SK-N-SH treated with all-trans-retinoic acid at 6 μM for 48 hours (cell line): ENCODE measurements around the gene DDN.

ENCODE experiments used
- ATAC-seq: fragments of 200-7000 bp; cut with Tn5 transposase; 3 replicates; pipeline ENCODE4 v1.9.1; 2020; ENCODE audit warnings: mild to moderate bottlenecking, moderate library complexity
- ARNTL ChIP-seq: fragments of 450-650 bp; formaldehyde crosslinking; IDR thresholded peaks from 2 replicates; pipeline ENCODE4 v1.5.0; 2020; ENCODE audit warnings: low read depth, mild to moderate bottlenecking, moderate library complexity, borderline replicate concordance
- CREB5 ChIP-seq: fragments of 250-450 bp; sonication (Bioruptor Pico); IDR thresholded peaks from 2 replicates; pipeline ENCODE4 v1.5.1; 2020; ENCODE audit warnings: low read depth, mild to moderate bottlenecking, moderate library complexity
- ESRRG ChIP-seq: fragments of 250-450 bp; sonication (Bioruptor Pico); IDR thresholded peaks from 2 replicates; pipeline ENCODE4 v1.6.1; 2021; ENCODE audit warnings: mild to moderate bottlenecking
- ISL1 ChIP-seq: fragments of 250-450 bp; sonication (Bioruptor Pico); IDR thresholded peaks from 2 replicates; pipeline ENCODE4 v2.1.2; 2022; ENCODE audit warnings: mild to moderate bottlenecking, moderate library complexity
- PATZ1 ChIP-seq: fragments of 250-450 bp; sonication (Bioruptor Pico); IDR thresholded peaks from 2 replicates; pipeline ENCODE4 v1.8.0; 2020; ENCODE audit warnings: mild to moderate bottlenecking, moderate library complexity, borderline replicate concordance
- PPARA ChIP-seq: fragments of 250-450 bp; sonication (Bioruptor Pico); IDR thresholded peaks from 2 replicates; pipeline ENCODE4 v1.5.0; 2020; ENCODE audit warnings: mild to moderate bottlenecking, borderline replicate concordance
- RARB ChIP-seq: fragments of 250-450 bp; sonication (Bioruptor Pico); IDR thresholded peaks from 2 replicates; pipeline ENCODE4 v1.8.0; 2021; ENCODE audit warnings: mild to moderate bottlenecking, moderate library complexity
- TCF4 ChIP-seq: fragments of 250-450 bp; sonication (Bioruptor Pico); IDR thresholded peaks from 2 replicates; pipeline ENCODE4 v1.8.0; 2021; ENCODE audit warnings: mild to moderate bottlenecking, moderate library complexity, borderline replicate concordance
- TOX ChIP-seq: fragments of 250-450 bp; sonication (Bioruptor Pico); IDR thresholded peaks from 2 replicates; pipeline ENCODE4 v1.8.0; 2021; ENCODE audit warnings: mild to moderate bottlenecking, moderate library complexity, borderline replicate concordance
- ZFP3 ChIP-seq: fragments of 250-450 bp; sonication (Bioruptor Pico); IDR thresholded peaks from 2 replicates; pipeline ENCODE4 v1.5.0; 2020; ENCODE audit warnings: mild to moderate bottlenecking, moderate library complexity
- ZNF565 ChIP-seq: fragments of 450-650 bp; formaldehyde crosslinking; conservative IDR thresholded peaks from 2 replicates; pipeline ENCODE4 v1.5.0; 2020; ENCODE audit warnings: low read depth, mild to moderate bottlenecking, moderate library complexity
- ZNF8 ChIP-seq: fragments of 450-650 bp; formaldehyde crosslinking; IDR thresholded peaks from 2 replicates; pipeline ENCODE4 v1.5.0; 2020; ENCODE audit warnings: mild to moderate bottlenecking, moderate library complexity
- TF ChIP-seq, protein P1 (sequence below): fragments of 250-450 bp; sonication (Bioruptor Pico); IDR thresholded peaks from 2 replicates; pipeline ENCODE4 v1.5.1; 2021; ENCODE audit warnings: mild to moderate bottlenecking, moderate library complexity
- TF ChIP-seq, protein P2 (sequence below): fragments of 250-450 bp; sonication (Bioruptor Pico); IDR thresholded peaks from 2 replicates; pipeline ENCODE4 v1.8.0; 2021; ENCODE audit warnings: low read depth, mild to moderate bottlenecking, moderate library complexity, borderline replicate concordance

Gene DDN

GRCh38 chr12:48980389-48980952, 18.7 kb downstream of the DDN start (continued):
- no peak for TF ChIP-seq PATZ1 (CRISPR knock-in tag)
- no peak for TF ChIP-seq ZFP3 (CRISPR knock-in tag)
- no peak for TF ChIP-seq TCF4 (CRISPR knock-in tag)
- TF ChIP-seq ESRRG: no peak
- no peak for TF ChIP-seq PPARA
- TF ChIP-seq ARNTL (CRISPR knock-in tag): no peak
- TF ChIP-seq, protein P1, sequence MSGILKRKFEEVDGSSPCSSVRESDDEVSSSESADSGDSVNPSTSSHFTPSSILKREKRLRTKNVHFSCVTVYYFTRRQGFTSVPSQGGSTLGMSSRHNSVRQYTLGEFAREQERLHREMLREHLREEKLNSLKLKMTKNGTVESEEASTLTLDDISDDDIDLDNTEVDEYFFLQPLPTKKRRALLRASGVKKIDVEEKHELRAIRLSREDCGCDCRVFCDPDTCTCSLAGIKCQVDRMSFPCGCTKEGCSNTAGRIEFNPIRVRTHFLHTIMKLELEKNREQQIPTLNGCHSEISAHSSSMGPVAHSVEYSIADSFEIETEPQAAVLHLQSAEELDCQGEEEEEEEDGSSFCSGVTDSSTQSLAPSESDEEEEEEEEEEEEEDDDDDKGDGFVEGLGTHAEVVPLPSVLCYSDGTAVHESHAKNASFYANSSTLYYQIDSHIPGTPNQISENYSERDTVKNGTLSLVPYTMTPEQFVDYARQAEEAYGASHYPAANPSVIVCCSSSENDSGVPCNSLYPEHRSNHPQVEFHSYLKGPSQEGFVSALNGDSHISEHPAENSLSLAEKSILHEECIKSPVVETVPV (CRISPR knock-in tag): no peak
- TF ChIP-seq ISL1 (CRISPR knock-in tag): no peak

GRCh38 chr12:48979602-48980388, 19.4 kb downstream of the DDN start:
- TF ChIP-seq ISL1 (CRISPR knock-in tag): no peak
- no peak for TF ChIP-seq ZFP3 (CRISPR knock-in tag)
- TF ChIP-seq, protein P2, sequence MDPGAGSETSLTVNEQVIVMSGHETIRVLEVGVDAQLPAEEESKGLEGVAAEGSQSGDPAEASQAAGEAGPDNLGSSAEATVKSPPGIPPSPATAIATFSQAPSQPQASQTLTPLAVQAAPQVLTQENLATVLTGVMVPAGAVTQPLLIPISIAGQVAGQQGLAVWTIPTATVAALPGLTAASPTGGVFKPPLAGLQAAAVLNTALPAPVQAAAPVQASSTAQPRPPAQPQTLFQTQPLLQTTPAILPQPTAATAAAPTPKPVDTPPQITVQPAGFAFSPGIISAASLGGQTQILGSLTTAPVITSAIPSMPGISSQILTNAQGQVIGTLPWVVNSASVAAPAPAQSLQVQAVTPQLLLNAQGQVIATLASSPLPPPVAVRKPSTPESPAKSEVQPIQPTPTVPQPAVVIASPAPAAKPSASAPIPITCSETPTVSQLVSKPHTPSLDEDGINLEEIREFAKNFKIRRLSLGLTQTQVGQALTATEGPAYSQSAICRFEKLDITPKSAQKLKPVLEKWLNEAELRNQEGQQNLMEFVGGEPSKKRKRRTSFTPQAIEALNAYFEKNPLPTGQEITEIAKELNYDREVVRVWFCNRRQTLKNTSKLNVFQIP (CRISPR knock-in tag): no peak
- peak; percentile 6; the same call in 2 of the 3 replicates for ATAC-seq

- TF ChIP-seq ZFP3 (CRISPR knock-in tag) (no peak), PATZ1 (CRISPR knock-in tag) (no peak), ZNF565 (CRISPR knock-in tag) (no peak), TOX (CRISPR knock-in tag) (no peak), CREB5 (CRISPR knock-in tag) (no peak), ZNF8 (CRISPR knock-in tag) (no peak), PPARA (no peak), ESRRG (no peak), ISL1 (CRISPR knock-in tag) (no peak), RARB (CRISPR knock-in tag) (no peak)
- TF ChIP-seq, protein P1 (CRISPR knock-in tag): no peak
- ATAC-seq: peak; percentile 12
These were observed 20.2 kb downstream of the DDN start for GRCh38 chr12:48978741-48979601.
